ENCODE measurements around the gene AP5B1.

AP5B1 gene

GRCh38 chr11:65801153-65801987, 20.6 kb upstream of the AP5B1 start:
- DNase-seq (ENCODE audit: low spot score): no peak

GRCh38 chr11:65798882-65799281, 18.1 kb upstream of the AP5B1 start:
- DNase-seq (ENCODE audit: low spot score): no peak

- DNase-seq (ENCODE audit: low spot score): no peak
These were observed 16.9 kb upstream of the AP5B1 start for GRCh38 chr11:65797711-65798110.

GRCh38 chr11:65796726-65797601, 16.2 kb upstream of the AP5B1 start:
- DNase-seq (ENCODE audit: low spot score): no peak

GRCh38 chr11:65794570-65795510, 14.1 kb upstream of the AP5B1 start:
- no peak for DNase-seq (ENCODE audit: low spot score)

- DNase-seq (ENCODE audit: low spot score): no peak
These were observed 13.0 kb upstream of the AP5B1 start for GRCh38 chr11:65793625-65794400.

- no peak for DNase-seq (ENCODE audit: low spot score)
These were observed 12.4 kb upstream of the AP5B1 start for GRCh38 chr11:65793144-65793581.

- no peak for DNase-seq (ENCODE audit: low spot score)
These were observed 11.7 kb upstream of the AP5B1 start for GRCh38 chr11:65792456-65792855.

GRCh38 chr11:65791719-65792213, 11.0 kb upstream of the AP5B1 start:
- DNase-seq (ENCODE audit: low spot score): no peak

- DNase-seq (ENCODE audit: low spot score): no peak
These were observed 10.3 kb upstream of the AP5B1 start for GRCh38 chr11:65790902-65791650.

- DNase-seq (ENCODE audit: low spot score): no peak
These were observed 9.5 kb upstream of the AP5B1 start for GRCh38 chr11:65790104-65790901.

GRCh38 chr11:65789230-65790103, 8.7 kb upstream of the AP5B1 start:
- DNase-seq (ENCODE audit: low spot score): no peak

- no peak for DNase-seq (ENCODE audit: low spot score)
These were observed 8.0 kb upstream of the AP5B1 start for GRCh38 chr11:65788821-65789220.

GRCh38 chr11:65787649-65788622, 7.2 kb upstream of the AP5B1 start:
- no peak for DNase-seq (ENCODE audit: low spot score)

GRCh38 chr11:65786786-65787636, 6.2 kb upstream of the AP5B1 start, which contains the start of gene OVOL1:
TSS of gene OVOL1 (plus strand) at chr11:65787063. CDS start at chr11:65787374, 311 bp downstream.
- peak; percentile 21 for DNase-seq (ENCODE audit: low spot score)
